NCI-H2227 treated with DMSO at 0.1 percent for 48 hours (cell line): ENCODE results near the gene MFSD11.
"Not testable (repeated sequence)": the region's sequence is repeated elsewhere in the genome, so short reads cannot be mapped to it uniquely, and the experiment has no call there.

Experiments used
- DNase-seq: peaks from one replicate; lab custom pipeline; 2025; lab: John Stamatoyannopoulos, UW

MFSD11 gene

GRCh38 chr17:76726776-76727718 is 10.9 kb upstream of the MFSD11 start, which contains the start of gene METTL23:
METTL23 (plus strand) TSS chr17:76726839; CDS start chr17:76729711, 2,872 bp downstream.
- peak; percentile 53 for DNase-seq

DNA sequence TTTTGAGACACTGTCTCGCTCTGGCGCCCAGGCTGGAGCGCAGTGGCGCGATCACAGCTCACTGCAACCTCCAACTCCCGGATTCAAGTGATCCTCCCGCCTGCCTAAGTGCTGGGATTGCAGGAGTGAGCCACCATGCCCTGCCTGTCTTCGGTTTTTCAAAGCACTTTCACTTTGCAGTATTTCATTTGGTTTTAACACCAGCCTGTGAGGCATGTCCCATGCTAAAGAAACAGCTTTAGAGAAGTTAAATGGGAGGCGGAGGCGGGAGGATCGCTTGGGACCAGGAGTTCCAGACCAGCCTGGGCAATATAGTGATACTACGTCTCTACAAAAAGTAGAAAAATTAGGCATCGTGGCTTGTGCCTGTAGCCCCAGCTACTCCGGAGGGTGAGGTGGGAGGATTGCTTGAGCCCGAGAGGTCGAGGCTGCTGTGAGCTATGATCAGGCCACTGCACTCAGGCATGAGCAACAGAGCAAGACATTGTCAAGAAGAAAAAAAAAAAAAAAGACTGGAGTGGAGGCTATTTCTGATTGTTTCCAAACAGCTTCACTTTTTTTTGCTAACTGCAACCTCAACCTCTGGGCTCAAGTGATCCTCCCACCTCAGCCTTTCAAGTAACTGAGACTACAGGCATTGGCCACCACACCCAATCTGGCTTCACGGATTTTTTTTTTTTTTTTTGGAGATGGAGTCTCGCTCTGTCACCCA is 10.0 kb upstream of the MFSD11 start:
- no peak for DNase-seq

- DNase-seq = not testable (repeated sequence)
These were observed 5.9 kb upstream of the MFSD11 start for GRCh38 chr17:76731800-76732733.

DNA sequence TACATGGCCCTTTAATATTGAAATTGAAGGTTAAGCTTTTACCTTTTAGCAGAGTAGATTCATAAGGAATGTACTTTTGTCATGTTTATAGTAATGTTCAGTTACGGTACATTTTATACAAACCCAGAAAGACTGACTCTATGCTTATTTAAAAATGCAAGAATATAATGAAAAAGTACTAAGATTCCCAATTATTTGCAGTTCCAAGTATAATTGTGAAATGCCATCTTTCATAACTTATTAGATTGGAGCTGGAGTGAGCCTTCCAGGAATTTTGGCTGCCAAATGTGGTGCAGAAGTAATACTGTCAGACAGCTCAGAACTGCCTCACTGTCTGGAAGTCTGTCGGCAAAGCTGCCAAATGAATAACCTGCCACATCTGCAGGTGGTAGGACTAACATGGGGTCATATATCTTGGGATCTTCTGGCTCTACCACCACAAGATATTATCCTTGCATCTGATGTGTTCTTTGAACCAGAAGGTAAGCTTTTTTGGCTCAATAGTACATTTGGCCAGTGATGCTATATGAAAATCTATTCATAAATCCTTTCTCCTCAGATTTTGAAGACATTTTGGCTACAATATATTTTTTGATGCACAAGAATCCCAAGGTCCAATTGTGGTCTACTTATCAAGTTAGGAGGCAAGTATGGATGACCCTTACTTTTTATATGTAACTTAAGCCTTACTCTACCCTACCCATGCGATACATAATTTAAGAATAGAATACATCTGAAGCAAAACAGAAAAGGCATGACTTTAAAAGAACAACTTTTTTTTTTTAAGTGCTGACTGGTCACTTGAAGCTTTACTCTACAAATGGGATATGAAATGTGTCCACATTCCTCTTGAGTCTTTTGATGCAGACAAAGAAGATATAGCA is 4.9 kb upstream of the MFSD11 start:
- DNase-seq = no peak

GRCh38 chr17:76733618-76733957 is 4.3 kb upstream of the MFSD11 start:
- DNase-seq = no peak

GRCh38 chr17:76734080-76734840 is 3.7 kb upstream of the MFSD11 start:
- no peak for DNase-seq

- DNase-seq = no peak
These were observed 2.9 kb upstream of the MFSD11 start for GRCh38 chr17:76735006-76735405.

DNA sequence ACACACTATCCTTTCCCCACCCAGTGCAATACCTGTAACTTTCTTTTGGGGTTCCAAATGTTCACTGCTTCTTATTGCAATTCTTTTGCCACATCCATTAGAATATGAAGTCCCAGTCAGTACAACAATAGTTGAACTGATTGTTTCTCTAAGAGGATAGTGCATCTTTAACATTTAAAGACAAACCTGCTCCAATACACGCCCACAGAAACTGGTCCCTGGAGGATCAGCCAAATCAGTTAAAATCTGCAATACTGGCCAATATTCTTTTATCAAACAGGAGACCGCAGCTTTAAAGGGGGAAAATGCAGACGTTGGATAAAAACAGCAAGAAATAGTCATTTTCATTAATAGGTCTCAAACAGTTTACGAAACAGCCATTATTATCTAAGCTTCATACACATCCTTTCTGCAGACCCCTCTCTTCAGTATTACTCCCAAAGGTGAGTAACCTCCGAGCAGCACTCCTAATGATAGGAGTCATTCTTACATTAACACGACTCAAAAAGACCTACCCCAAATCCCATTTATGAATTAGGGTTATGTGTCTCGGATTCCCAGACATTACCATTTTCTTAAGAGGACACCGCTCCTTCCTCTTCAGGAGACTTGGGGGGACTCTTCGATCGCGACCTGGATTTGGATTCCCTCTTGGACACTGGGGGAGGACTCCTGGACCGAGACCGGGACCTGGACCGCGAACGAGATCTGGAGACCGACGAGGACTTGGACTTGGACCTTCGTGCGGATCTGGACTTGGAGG is 2.2 kb upstream of the MFSD11 start:
- no peak for DNase-seq

GRCh38 chr17:76736349-76737081 is 1.4 kb upstream of the MFSD11 start:
- peak; percentile 61 for DNase-seq

DNA sequence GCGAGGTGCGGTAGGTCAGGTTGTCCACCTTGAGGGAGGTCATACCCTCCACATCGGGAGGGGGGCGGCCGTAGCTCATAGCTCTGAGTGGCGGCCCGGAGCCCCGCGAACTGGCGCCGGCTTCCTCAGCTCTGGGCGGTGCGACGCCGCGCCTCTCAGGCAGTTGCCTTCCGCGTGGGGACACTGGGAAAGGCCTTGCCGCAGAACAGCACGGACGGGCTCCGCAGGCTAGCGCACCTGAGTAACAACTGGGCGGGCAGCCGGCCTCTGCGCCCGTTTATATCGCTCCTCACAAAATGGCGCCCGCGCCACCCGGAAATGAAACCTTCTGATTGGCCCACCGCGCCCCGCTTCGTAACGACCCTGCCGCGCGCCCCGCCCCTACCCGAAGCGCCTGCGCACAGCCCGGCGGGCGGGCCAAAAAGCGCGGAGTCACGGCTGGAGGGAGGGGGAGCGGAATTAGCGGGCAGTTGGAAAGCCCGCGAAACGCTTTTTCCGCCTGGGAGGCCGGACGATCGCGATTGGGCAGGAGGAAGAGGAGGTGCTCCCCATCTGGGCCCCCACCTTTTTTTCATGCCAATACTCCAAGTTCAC is 740 bp upstream of the MFSD11 start, which contains the start of gene SRSF2:
Gene SRSF2 (minus strand): TSS at position 250 of the 594 bp plus-strand sequence. CDS start 171 bp downstream, at position 79.
- peak; percentile 99 for DNase-seq

GRCh38 chr17:76738468-76738850 is 540 bp downstream of the MFSD11 start:
- peak; percentile 42 for DNase-seq

GRCh38 chr17:76739568-76740115 is 1.7 kb downstream of the MFSD11 start:
- DNase-seq = not testable (repeated sequence)

DNA sequence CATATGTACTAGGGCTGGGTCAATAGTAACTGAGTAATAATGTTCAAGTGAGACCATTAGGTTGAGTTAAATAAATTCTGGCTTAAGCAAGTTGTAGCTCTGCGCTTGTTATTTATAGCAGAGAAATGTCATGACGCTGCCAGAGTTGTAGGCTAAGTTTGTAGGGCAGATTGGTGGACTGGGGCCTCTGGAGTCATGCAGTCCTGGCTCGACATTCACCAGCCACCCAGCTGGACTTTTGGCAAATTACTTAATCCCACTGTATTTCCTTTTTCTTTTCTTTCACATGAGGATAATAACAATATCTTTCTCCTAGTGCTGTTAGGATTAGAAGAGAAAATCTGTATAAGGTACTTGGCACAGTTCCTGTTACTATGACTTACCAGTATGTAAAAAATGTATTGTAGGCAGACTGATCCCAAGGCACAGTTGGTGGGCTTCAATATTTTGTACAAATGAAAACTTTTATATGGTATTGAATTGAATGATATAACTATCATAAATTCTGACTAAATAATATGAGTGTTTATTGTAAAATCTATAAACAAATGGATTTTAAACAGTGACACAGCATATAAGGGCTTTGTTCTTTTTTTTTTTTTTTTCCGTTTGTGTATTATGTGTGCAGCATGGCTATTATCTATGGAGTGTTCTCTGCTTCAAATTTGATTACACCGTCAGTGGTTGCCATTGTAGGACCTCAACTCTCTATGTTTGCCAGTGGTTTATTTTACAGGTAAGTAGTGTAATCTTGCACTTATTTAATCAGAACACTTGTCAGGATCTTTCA is 2.6 kb downstream of the MFSD11 start:
- no peak for DNase-seq

GRCh38 chr17:76742958-76743357 is 5.0 kb downstream of the MFSD11 start:
- DNase-seq = no peak

DNA sequence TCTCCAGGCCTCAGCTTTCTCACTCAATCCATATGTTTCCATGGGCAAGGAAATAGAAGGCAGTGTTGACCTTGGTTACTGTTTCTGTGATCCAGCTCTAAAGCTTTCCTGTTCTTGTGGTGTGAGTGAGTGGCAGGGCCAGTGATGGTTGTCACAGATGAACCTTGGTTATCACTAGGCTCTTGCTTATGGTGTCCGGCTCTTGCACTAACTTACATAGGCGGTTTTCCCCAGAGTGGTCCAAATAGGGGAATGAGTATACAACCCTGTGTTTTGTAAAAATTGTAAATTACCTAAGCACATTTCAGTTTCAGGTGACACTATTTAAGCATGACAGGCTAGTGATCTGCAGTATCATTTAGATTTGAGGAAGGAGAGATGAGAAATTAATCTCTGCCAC is 6.8 kb downstream of the MFSD11 start:
- DNase-seq = no peak

GRCh38 chr17:76745785-76746184 is 7.9 kb downstream of the MFSD11 start:
- not testable (repeated sequence) for DNase-seq

DNA sequence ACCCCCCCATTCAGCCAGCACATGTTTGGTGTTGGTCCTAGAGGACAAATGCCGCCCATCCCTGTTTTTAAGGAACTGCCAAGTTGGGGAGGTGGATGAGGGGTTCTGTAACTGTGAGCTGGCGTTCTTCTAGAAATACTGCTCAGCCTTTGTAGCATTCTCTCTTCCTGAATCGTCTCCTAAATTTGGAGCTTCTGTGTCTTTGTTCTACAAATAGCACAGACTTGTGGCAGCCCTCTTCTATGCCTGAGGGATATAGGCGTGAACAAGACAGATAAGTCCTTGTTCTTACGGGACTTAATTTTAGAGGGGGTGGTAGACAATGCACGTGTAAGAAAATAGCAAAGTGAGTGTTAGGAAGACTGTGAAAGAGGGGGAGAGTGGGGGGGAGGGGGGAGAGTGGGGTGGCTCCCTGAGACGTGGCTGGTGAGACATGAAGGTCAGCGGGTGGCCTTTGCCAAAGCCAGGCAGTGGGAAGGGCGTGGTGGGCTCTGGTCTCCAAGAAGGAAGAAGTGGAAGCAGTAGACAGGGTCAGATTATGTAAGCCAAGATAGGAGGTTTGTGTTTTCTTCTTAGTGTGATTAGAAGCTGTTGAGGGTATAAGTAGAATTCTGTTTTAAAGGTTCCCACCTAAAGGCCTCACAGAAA is 9.9 kb downstream of the MFSD11 start:
- no peak for DNase-seq
